Activated naive CD4-positive, alpha-beta T cell treated with anti-CD3 and anti-CD28 coated beads, Interleukin-2, amount 10 ng/mL, durations not matched to agents 7 days and 5 days (primary cell): Measurements from ENCODE around the gene VCAN.

ENCODE experiments used
- CTCF ChIA-PET: fragments of 350-600 bp; sonication (Branson Sonifier 250); formaldehyde crosslinking; loops from one replicate; lab custom pipeline; 2021; ENCODE audit warnings: antibody characterized with exemption; lab: Charles Lee
- DNase-seq: peaks from one replicate; pipeline ENCODE4 v3.0.0-alpha.2; 2020
- H3K27ac Mint-ChIP-seq: one replicate; pipeline ENCODE4 v1.8.0; 2021; ENCODE audit warnings: mild to moderate bottlenecking, moderate library complexity, mixed read lengths
- H3K27me3 Mint-ChIP-seq: one replicate; pipeline ENCODE4 v1.8.0; 2021; ENCODE audit warnings: mild to moderate bottlenecking, mixed read lengths
- H3K36me3 Mint-ChIP-seq: one replicate; pipeline ENCODE4 v1.8.0; 2021; ENCODE audit warnings: mixed read lengths
- H3K4me1 Mint-ChIP-seq: one replicate; pipeline ENCODE4 v1.8.0; 2021; ENCODE audit warnings: mixed read lengths
- H3K4me3 Mint-ChIP-seq: one replicate; pipeline ENCODE4 v1.8.0; 2021; ENCODE audit warnings: mild to moderate bottlenecking, moderate library complexity, mixed read lengths
- H3K9me3 Mint-ChIP-seq: one replicate; pipeline ENCODE4 v1.8.0; 2021; ENCODE audit warnings: mixed read lengths

Gene VCAN

GRCh38 chr5:83590966-83591365 lies 119.4 kb downstream of the VCAN start:
- Mint-ChIP-seq H3K36me3 (no peaks in the 10 kb centered on the region), H3K4me3 (no peak overlapping the region)
- CTCF ChIA-PET, result no interaction called here

GRCh38 chr5:83595217-83595616 lies 123.7 kb downstream of the VCAN start:
- Mint-ChIP-seq H3K9me3 (no peaks in the 10 kb centered on the region), H3K36me3 (no peaks in the 10 kb centered on the region), H3K27me3 (no peaks in the 10 kb centered on the region), H3K4me1 (no peaks in the 10 kb centered on the region), H3K4me3 (no peak overlapping the region), H3K27ac (no peak overlapping the region)
- CTCF ChIA-PET, result no interaction called here
- no peak for DNase-seq

More at GRCh38 chr5:83590966-83591365, 119.4 kb downstream of the VCAN start:
- no peak for DNase-seq
- Mint-ChIP-seq H3K4me1 (no peaks in the 10 kb centered on the region), H3K9me3 (no peaks in the 10 kb centered on the region), H3K27me3 (no peaks in the 10 kb centered on the region), H3K27ac (no peak overlapping the region)

DNA sequence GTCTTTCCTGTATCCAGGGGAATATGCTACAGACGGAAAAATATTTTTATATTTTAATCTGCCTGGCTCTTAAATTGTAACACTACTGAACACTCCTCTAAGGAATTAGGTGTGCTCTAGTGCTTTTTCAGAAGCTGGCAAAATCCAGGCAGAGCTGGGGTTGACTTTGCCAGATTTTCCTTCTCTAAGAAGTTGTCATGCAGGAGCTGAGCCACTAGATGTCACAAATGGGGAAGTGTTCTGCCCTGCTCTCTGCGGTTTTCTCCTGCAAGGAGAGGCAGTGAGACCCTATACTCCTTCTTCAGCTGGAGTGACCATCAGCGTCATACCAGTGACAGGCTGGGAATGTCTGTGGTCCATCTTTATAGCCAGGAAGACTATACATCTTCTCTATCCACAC lies 136.6 kb downstream of the VCAN start:
- Mint-ChIP-seq H3K4me3 (no peak overlapping the region), H3K4me1 (no peaks in the 10 kb centered on the region), H3K36me3 (no peaks in the 10 kb centered on the region), H3K27me3 (peaks cover 3% of the 10 kb centered on the region), H3K27ac (no peak overlapping the region), H3K9me3 (no peaks in the 10 kb centered on the region)
- CTCF ChIA-PET, result interaction anchor here (0.6 to 1.5 kb wide), 2 partner anchors 10 to 1112 kb away, joined by 3 read pairs; no protein-coding TSS in a partner anchor
- no peak for DNase-seq

GRCh38 chr5:83614841-83615240 lies 143.3 kb downstream of the VCAN start:
- no peak for DNase-seq
- Mint-ChIP-seq H3K4me1 (no peaks in the 10 kb centered on the region), H3K27me3 (peaks cover 8% of the 10 kb centered on the region), H3K4me3 (no peak overlapping the region), H3K27ac (no peak overlapping the region), H3K9me3 (no peaks in the 10 kb centered on the region), H3K36me3 (no peaks in the 10 kb centered on the region)
- CTCF ChIA-PET, result no interaction called here

- Mint-ChIP-seq H3K27ac (no peak overlapping the region), H3K27me3 (no peaks in the 10 kb centered on the region), H3K9me3 (no peaks in the 10 kb centered on the region), H3K4me3 (no peak overlapping the region), H3K36me3 (no peaks in the 10 kb centered on the region), H3K4me1 (no peaks in the 10 kb centered on the region)
- no peak for DNase-seq
- CTCF ChIA-PET, result no interaction called here
Measured at GRCh38 chr5:83628360-83628759, 156.8 kb downstream of the VCAN start.
